H1 (cell line): ENCODE data around the gene CASK. TPM values are rescaled to one million over a fixed set of nuclear protein-coding genes. Genes with fewer than 3 reads are reported as not detected.
A peak's percentile ranks its signal among the peaks of the same experiment; 100 is the strongest.

ENCODE experiments used
- CTCF ChIA-PET: fragments of 300-600 bp; sonication (Branson Sonifier 250); formaldehyde crosslinking; loops from one replicate; lab custom pipeline; 2021; ENCODE audit not compliant: partially characterized antibody; lab: Charles Lee
- POLR2A ChIA-PET: fragments of 300-600 bp; sonication (Branson Sonifier 250); formaldehyde crosslinking; loops from one replicate; lab custom pipeline; 2021; ENCODE audit warnings: inconsistent platforms; ENCODE audit not compliant: partially characterized antibody; lab: Charles Lee
- DNase-seq, 2 experiments: peaks; one replicate each; pipeline versions ENCODE4 v3.0.0 to v3.0.0-alpha.2; 2010 to 2022; ENCODE audit warnings: low spot score in 2 of 2, low read depth in 1 of 2, mixed read lengths in 1 of 2
- FAIRE-seq: peaks from 2 replicates; lab custom pipeline; 2011; peaks lifted over from hg19 to GRCh38; lab: Jason Lieb, UNC
- H2AFZ ChIP-seq: 2 replicates; pipeline ENCODE4 v1.8.1; 2012; ENCODE audit warnings: low read length, inconsistent platforms
- H2AK5ac ChIP-seq: 2 replicates; pipeline ENCODE4 v1.6.1; 2013; ENCODE audit warnings: low read depth, low read length
- H2BK120ac ChIP-seq: replicated peaks from 2 replicates; pipeline ENCODE3; 2013; ENCODE audit warnings: low read depth, low read length, inconsistent platforms
- H2BK12ac ChIP-seq: 2 replicates; pipeline ENCODE4 v1.6.1; 2013; ENCODE audit warnings: low read depth, low read length
- H2BK15ac ChIP-seq: 2 replicates; pipeline ENCODE4 v1.6.1; 2013; ENCODE audit warnings: low read length
- H2BK20ac ChIP-seq: 2 replicates; pipeline ENCODE4 v1.6.1; 2013; ENCODE audit warnings: low read length
- H2BK5ac ChIP-seq: 2 replicates; pipeline ENCODE4 v1.6.1; 2013; ENCODE audit warnings: low read depth, low read length
- H3K14ac ChIP-seq: 2 replicates; pipeline ENCODE4 v1.6.1; 2013; ENCODE audit warnings: inconsistent platforms; ENCODE audit not compliant: insufficient read length
- H3K18ac ChIP-seq: 2 replicates; pipeline ENCODE4 v1.6.1; 2013; ENCODE audit warnings: low read length; ENCODE audit errors: extremely low read depth
- H3K23ac ChIP-seq: 2 replicates; pipeline ENCODE4 v1.6.1; 2013; ENCODE audit warnings: inconsistent platforms; ENCODE audit not compliant: insufficient read length
- H3K23me2 ChIP-seq: 2 replicates; pipeline ENCODE4 v1.6.1; 2013; ENCODE audit warnings: low read depth, low read length
- H3K27ac ChIP-seq: 2 replicates; pipeline ENCODE4 v1.6.1; 2011; ENCODE audit warnings: low read depth, low read length, inconsistent platforms
- H3K27me3 ChIP-seq, 4 experiments: replicated peaks in 1 of 4; 1 replicate in 1 of 4; 2 replicates in 3 of 4; pipeline versions ENCODE4 v1.6.1 to v1.8.1; 2011 to 2013; ENCODE audit warnings: low read length in 3 of 4, mild to moderate bottlenecking in 3 of 4, inconsistent platforms in 2 of 4, mixed read lengths in 2 of 4, moderate library complexity in 1 of 4; ENCODE audit not compliant: control insufficient read depth in 3 of 4, insufficient read depth in 3 of 4; ENCODE audit errors: extremely low read depth in 1 of 4
- H3K36me3 ChIP-seq, 4 experiments: 2 replicates each; pipeline versions ENCODE4 v1.6.1 to v1.8.1; 2011 to 2013; ENCODE audit warnings: mild to moderate bottlenecking in 4 of 4, low read length in 3 of 4, moderate library complexity in 2 of 4, control low read depth in 1 of 4, inconsistent platforms in 1 of 4; ENCODE audit not compliant: insufficient read depth in 4 of 4, control insufficient read depth in 2 of 4
- H3K4ac ChIP-seq: replicated peaks from 2 replicates; pipeline ENCODE3; 2013; ENCODE audit warnings: low read length, low read depth, mixed read lengths, inconsistent platforms; ENCODE audit not compliant: insufficient read length
- H3K4me1 ChIP-seq, 4 experiments: replicated peaks in 1 of 4; 1 replicate in 1 of 4; 2 replicates in 3 of 4; pipeline versions ENCODE4 v1.6.1 to v1.8.1; 2011 to 2013; ENCODE audit warnings: low read length in 3 of 4, inconsistent platforms in 2 of 4, mixed read lengths in 1 of 4; ENCODE audit not compliant: insufficient read depth in 4 of 4, control insufficient read depth in 3 of 4
- H3K4me2 ChIP-seq, 2 experiments: 2 replicates each; pipeline versions ENCODE4 v1.6.1 to v1.8.1; 2011 to 2013; ENCODE audit warnings: low read depth in 2 of 2, low read length in 2 of 2, control low read depth in 1 of 2, inconsistent platforms in 1 of 2, mild to moderate bottlenecking in 1 of 2; ENCODE audit not compliant: insufficient read depth in 1 of 2
- H3K4me3 ChIP-seq, 4 experiments: fragments of 200-600, 300-600 bp in 1 of 4; sonication (generic), shearing (Covaris generic), sonication (Bioruptor Twin) in 1 of 4; 2 replicates each; pipeline versions ENCODE4 v1.5.1 to v1.8.1; 2011 to 2016; ENCODE audit warnings: low read length in 4 of 4, low read depth in 3 of 4, control low read depth in 2 of 4, inconsistent platforms in 2 of 4, mild to moderate bottlenecking in 2 of 4, mixed read lengths in 1 of 4, moderate library complexity in 1 of 4; ENCODE audit not compliant: insufficient read depth in 2 of 4; ENCODE audit errors: extremely low read depth in 1 of 4
- H3K56ac ChIP-seq: replicated peaks from 2 replicates; pipeline ENCODE3; 2013; ENCODE audit warnings: low read depth, mild to moderate bottlenecking, mixed read lengths, low read length, inconsistent platforms; ENCODE audit not compliant: insufficient read length
- H3K79me1 ChIP-seq: 2 replicates; pipeline ENCODE4 v1.6.1; 2013; ENCODE audit warnings: low read depth, low read length, control low read depth
- H3K79me2 ChIP-seq, 2 experiments: 2 replicates each; pipeline versions ENCODE4 v1.6.1 to v1.8.1; 2012 to 2013; ENCODE audit warnings: low read length in 2 of 2, mild to moderate bottlenecking in 2 of 2, inconsistent platforms in 1 of 2; ENCODE audit not compliant: insufficient read depth in 2 of 2, control insufficient read depth in 1 of 2
- H3K9ac ChIP-seq, 4 experiments: replicated peaks in 1 of 4; 1 replicate in 1 of 4; 2 replicates in 3 of 4; pipeline versions ENCODE4 v1.6.1 to v1.8.1; 2011 to 2013; ENCODE audit warnings: low read depth in 3 of 4, low read length in 3 of 4, control low read depth in 2 of 4, mild to moderate bottlenecking in 2 of 4, moderate library complexity in 2 of 4, inconsistent platforms in 1 of 4; ENCODE audit errors: extremely low read depth in 1 of 4
- H3K9me3 ChIP-seq, 2 experiments: 2 replicates each; pipeline versions ENCODE4 v1.6.1 to v1.8.1; 2012 to 2013; ENCODE audit warnings: mild to moderate bottlenecking in 2 of 2, moderate library complexity in 2 of 2, control low read depth in 1 of 2, inconsistent platforms in 1 of 2, low read depth in 1 of 2, low read length in 1 of 2, mixed read lengths in 1 of 2; ENCODE audit not compliant: insufficient read depth in 2 of 2
- H4K20me1 ChIP-seq, 2 experiments: replicated peaks in 1 of 2; 2 replicates each; pipeline versions ENCODE3 to v1.8.1; 2011 to 2013; ENCODE audit warnings: inconsistent platforms in 2 of 2, low read length in 2 of 2, mild to moderate bottlenecking in 1 of 2; ENCODE audit not compliant: insufficient read depth in 2 of 2, control insufficient read depth in 1 of 2
- H4K5ac ChIP-seq: 2 replicates; pipeline ENCODE4 v1.6.1; 2013; ENCODE audit warnings: low read length, low read depth, mixed read lengths, inconsistent platforms; ENCODE audit not compliant: insufficient read length
- H4K8ac ChIP-seq: 2 replicates; pipeline ENCODE4 v1.8.0; 2013; ENCODE audit warnings: mild to moderate bottlenecking, moderate library complexity, low read length, inconsistent platforms; ENCODE audit not compliant: insufficient read depth; ENCODE audit errors: extremely low read depth
- H4K91ac ChIP-seq: replicated peaks from 2 replicates; pipeline ENCODE3; 2013; ENCODE audit warnings: low read length, mixed read lengths, inconsistent platforms; ENCODE audit not compliant: insufficient read length
- FOSL1 ChIP-seq: IDR thresholded peaks from 2 replicates; pipeline ENCODE4 v1.6.1; 2011; ENCODE audit warnings: mild to moderate bottlenecking, low read depth, low read length, moderate library complexity; ENCODE audit not compliant: insufficient read depth
- GABPA ChIP-seq: IDR thresholded peaks from 2 replicates; pipeline ENCODE4 v1.6.1; 2011; ENCODE audit warnings: mild to moderate bottlenecking, low read length, moderate library complexity, borderline replicate concordance; ENCODE audit not compliant: insufficient read depth
- HDAC2 ChIP-seq, 2 experiments: fragments of 300-600 bp in 1 of 2; sonication (generic) in 1 of 2; IDR thresholded peaks; 2 replicates each; pipeline ENCODE4 v1.6.1; 2011 to 2012; ENCODE audit warnings: low read depth in 2 of 2, low read length in 2 of 2, mild to moderate bottlenecking in 2 of 2, moderate library complexity in 2 of 2, borderline replicate concordance in 1 of 2, inconsistent platforms in 1 of 2
- HDAC6 ChIP-seq: IDR thresholded peaks from one replicate; pipeline ENCODE4 v1.7.1; 2012; ENCODE audit warnings: low read depth, mild to moderate bottlenecking, inconsistent platforms, low read length, moderate library complexity
- JUN ChIP-seq: IDR thresholded peaks from 2 replicates; pipeline ENCODE4 v1.6.1; 2011; ENCODE audit warnings: low read depth, mild to moderate bottlenecking, improper control_type of control experiment, low read length
- KDM4A ChIP-seq: IDR thresholded peaks from one replicate; pipeline ENCODE4 v1.7.1; 2012; ENCODE audit warnings: low read depth, mild to moderate bottlenecking, moderate library complexity, low read length, inconsistent platforms; ENCODE audit not compliant: severe bottlenecking
- POLR2A ChIP-seq, 2 experiments: IDR thresholded peaks; 1 replicate in 1 of 2; 2 replicates in 1 of 2; pipeline ENCODE4 v1.6.1; 2011; ENCODE audit warnings: low read depth in 2 of 2, low read length in 2 of 2, mild to moderate bottlenecking in 2 of 2; ENCODE audit errors: control extremely low read depth in 1 of 2
- RBBP5 ChIP-seq: IDR thresholded peaks from 2 replicates; pipeline ENCODE4 v1.7.1; 2012; ENCODE audit warnings: low read depth, mild to moderate bottlenecking, inconsistent platforms, low read length, moderate library complexity, borderline replicate concordance
- YY1 ChIP-seq: IDR thresholded peaks from 2 replicates; pipeline ENCODE4 v1.6.1; 2011; ENCODE audit warnings: low read depth, mild to moderate bottlenecking, low read length
- WGBS, 2 experiments: shearing (Covaris generic) in 1 of 2; methylation state at CpG; one replicate each; pipeline versions ENCODE4 v1.1.6 to v1.1.7; 2013 to 2015; ENCODE audit warnings: low lambda C conversion rate in 2 of 2, mixed read lengths in 2 of 2, inconsistent platforms in 1 of 2, low coverage in 1 of 2, missing lambda C conversion rate in 1 of 2; ENCODE audit not compliant: insufficient replicate concordance in 2 of 2, insufficient coverage in 1 of 2, insufficient read length in 1 of 2; ENCODE audit errors: extremely low coverage in 1 of 2, missing lambda C conversion rate in 1 of 2; 5-methylcytosine and 5-hydroxymethylcytosine counted together
- polyA plus RNA-seq, 7 experiments: library from polyadenylated mRNA; depleted of rRNA in 3 of 7; stranded (reverse) in 5 of 7; unstranded in 2 of 7; fragments of >200 nt in 5 of 7; fragments of 200-250 nt in 2 of 7; gene quantifications; 1 replicate in 5 of 7; 2 replicates in 1 of 7; 4 replicates in 1 of 7; pipeline versions ENCODE4 v1.2.1 to v1.2.3, GENCODE V29; 2011 to 2013; ENCODE audit warnings: missing spikeins in 2 of 7, mixed read lengths in 2 of 7
- total RNA-seq: library from RNA; stranded (reverse); fragmentation: NEBNext Ultra II Directional; extraction: Animal tissue kit (Norgen Biotek cat#: 25700); gene quantifications from 2 replicates; pipeline ENCODE4 v1.2.1, GENCODE V29; 2021

The CASK gene
- total and polyA plus RNA-seq, 2 of the 8 experiments (the other 6 are each of a cell fraction or from before 2014, with no cell fraction given), result 21.6 to 55.1 TPM

- H3K27ac ChIP-seq, result 0 out of 2 replicates have a peak overlapping the region, but pooled peaks have one; percentile 29
- H2BK120ac ChIP-seq, result no peak overlapping the region
- FAIRE-seq (no peak), DNase-seq (peak in 1 of 2 experiments; percentile 49)
- no peaks in the 10 kb centered on the region for H3K36me3 ChIP-seq
- no peak overlapping the region for H3K4ac ChIP-seq
- peaks cover 0 to 49% of the 10 kb centered on the region in 2 experiments; a peak in 3 of 4 replicates for H3K79me2 ChIP-seq
- H3K56ac ChIP-seq, result no peak overlapping the region
- H2AK5ac ChIP-seq, result no peak overlapping the region
- no peak overlapping the region for H3K18ac ChIP-seq
- no peak overlapping the region; the same call in 1 of the 2 replicates for H2AFZ ChIP-seq
- H3K4me2 ChIP-seq, result peak overlapping the region; percentile 72 to 90
- no peaks in the 10 kb centered on the region for H4K20me1 ChIP-seq
- H3K9ac ChIP-seq, result peak overlapping the region; percentile 42 to 90 (median 64)
- POLR2A ChIA-PET, result interaction anchor here (0.7 to 1.9 kb wide), 2 partner anchors 12 to 125 kb away, joined by 3 to 4 read pairs; no protein-coding TSS in a partner anchor
- H4K8ac ChIP-seq, result peak overlapping the region; percentile 11; the same call in 1 of the 2 replicates
- no peak overlapping the region for H3K14ac ChIP-seq
- peaks cover 10% of the 10 kb centered on the region for H3K23me2 ChIP-seq
- CTCF ChIA-PET, result interaction anchor here (0.6 to 0.9 kb wide), 2 partner anchors 15 to 155 kb away, joined by 3 read pairs; no protein-coding TSS in a partner anchor
- H4K5ac ChIP-seq, result no peak overlapping the region
- 0 out of 2 replicates have a peak overlapping the region, but pooled peaks have one; percentile 9 for H2BK12ac ChIP-seq
- no peak overlapping the region for H2BK15ac ChIP-seq
- peak overlapping the region; percentile 57 to 92 (median 64) for H3K4me3 ChIP-seq
- no peak overlapping the region for H2BK20ac ChIP-seq
- peak; percentile 69 for TF ChIP-seq KDM4A
- TF ChIP-seq GABPA, result no peak
- no peak for TF ChIP-seq HDAC6
- no peak for TF ChIP-seq JUN
- TF ChIP-seq FOSL1, result no peak
- 0 out of 2 replicates have a peak, but pooled peaks have one; percentile 5 for TF ChIP-seq YY1
- peak; percentile 59; the same call in 1 of the 2 replicates for TF ChIP-seq RBBP5
- TF ChIP-seq POLR2A (IDR thresholded peaks at IDR 0.05; ENCODE audit: control extremely low read depth in 1 of 2, low read depth in 2 of 2, low read length in 2 of 2), result no peak
- TF ChIP-seq HDAC2 (IDR thresholded peaks at IDR 0.05; ENCODE audit: borderline replicate concordance in 1 of 2, low read depth in 2 of 2, low read length in 2 of 2), result no peak
- no peak overlapping the region for H4K91ac ChIP-seq
- no peak overlapping the region for H2BK5ac ChIP-seq
- WGBS, 2 experiments, result 4% methylated on average over 16 of the region's 48 CpGs; no CpG with 5 or more reads in 1 of the 2 experiments
- no peak overlapping the region for H3K23ac ChIP-seq
- peaks cover 0 to 3% (median 0%) of the 10 kb centered on the region in 4 experiments; a peak in 2 of 7 replicates for H3K4me1 ChIP-seq
- H3K27me3 ChIP-seq, result no peaks in the 10 kb centered on the region; a peak in 1 of 7 replicates
- H3K79me1 ChIP-seq, result no peaks in the 10 kb centered on the region; the same call in 1 of the 2 replicates
- H3K9me3 ChIP-seq, result no peaks in the 10 kb centered on the region
Observed at GRCh38 chrX:41922431-41923151, 763 bp downstream of the CASK start.
